Neural cell (in vitro differentiated cells): ENCODE results near the gene OPRL1.

Source experiments
- EP300 ChIP-seq: fragments of 450-650 bp; conservative IDR thresholded peaks from 2 replicates; pipeline ENCODE4 v1.6.1; 2014; ENCODE audit warnings: antibody characterized with exemption, mild to moderate bottlenecking, moderate library complexity; ENCODE audit not compliant: poor library complexity, severe bottlenecking
- EZH2 ChIP-seq: fragments of 200-600, 300-800 bp; shearing (Covaris generic), sonication (generic); IDR thresholded peaks from 2 replicates; pipeline ENCODE4 v1.6.1; 2014; ENCODE audit warnings: antibody characterized with exemption, low read length, borderline replicate concordance, mild to moderate bottlenecking; ENCODE audit not compliant: insufficient read depth, poor library complexity, severe bottlenecking
- POLR2AphosphoS5 ChIP-seq: IDR thresholded peaks from 2 replicates; pipeline ENCODE4 v1.6.1; 2012
- RAD21 ChIP-seq: fragments of 450-650 bp; conservative IDR thresholded peaks from 2 replicates; pipeline ENCODE4 v1.6.1; 2014; ENCODE audit warnings: antibody characterized with exemption, mild to moderate bottlenecking, moderate library complexity
- SMC3 ChIP-seq: fragments of 450-650 bp; conservative IDR thresholded peaks from 2 replicates; pipeline ENCODE4 v1.6.1; 2014; ENCODE audit warnings: antibody characterized with exemption, mild to moderate bottlenecking, moderate library complexity; ENCODE audit not compliant: poor library complexity
- TAF1 ChIP-seq: IDR thresholded peaks from 2 replicates; pipeline ENCODE4 v1.6.1; 2012; ENCODE audit warnings: low read depth
- TF ChIP-seq, protein P1 (sequence below): IDR thresholded peaks from 2 replicates; pipeline ENCODE4 v1.6.1; 2012; ENCODE audit warnings: borderline replicate concordance
- TF ChIP-seq, protein P2 (sequence below): fragments of 450-650 bp; IDR thresholded peaks from 2 replicates; pipeline ENCODE4 v1.5.1; 2014; ENCODE audit warnings: antibody characterized with exemption, mild to moderate bottlenecking, moderate library complexity; ENCODE audit not compliant: poor library complexity, severe bottlenecking

DNA sequence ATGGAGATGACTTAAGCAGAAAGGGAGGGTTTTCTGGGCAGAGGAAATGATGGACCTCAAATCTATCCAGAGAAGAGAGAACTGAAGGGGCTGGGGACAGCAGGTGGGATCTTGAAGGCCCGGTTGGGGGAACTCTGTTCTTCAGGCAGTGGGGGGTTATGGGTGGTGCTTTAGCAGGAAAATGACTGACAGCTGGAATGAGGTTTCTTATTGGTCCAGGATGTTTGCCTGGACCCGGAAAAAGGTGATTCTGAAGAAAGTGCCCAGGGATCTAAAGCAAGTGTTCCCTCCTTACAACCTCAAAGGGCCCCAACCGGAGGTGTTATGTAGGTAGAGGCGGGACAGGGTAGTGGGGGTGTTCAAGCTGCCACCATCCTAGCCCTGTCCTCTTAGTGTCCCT is 15.6 kb downstream of the OPRL1 start:
- TF ChIP-seq POLR2AphosphoS5 = no peak
- TF ChIP-seq SMC3 = no peak
- TF ChIP-seq, protein P1, sequence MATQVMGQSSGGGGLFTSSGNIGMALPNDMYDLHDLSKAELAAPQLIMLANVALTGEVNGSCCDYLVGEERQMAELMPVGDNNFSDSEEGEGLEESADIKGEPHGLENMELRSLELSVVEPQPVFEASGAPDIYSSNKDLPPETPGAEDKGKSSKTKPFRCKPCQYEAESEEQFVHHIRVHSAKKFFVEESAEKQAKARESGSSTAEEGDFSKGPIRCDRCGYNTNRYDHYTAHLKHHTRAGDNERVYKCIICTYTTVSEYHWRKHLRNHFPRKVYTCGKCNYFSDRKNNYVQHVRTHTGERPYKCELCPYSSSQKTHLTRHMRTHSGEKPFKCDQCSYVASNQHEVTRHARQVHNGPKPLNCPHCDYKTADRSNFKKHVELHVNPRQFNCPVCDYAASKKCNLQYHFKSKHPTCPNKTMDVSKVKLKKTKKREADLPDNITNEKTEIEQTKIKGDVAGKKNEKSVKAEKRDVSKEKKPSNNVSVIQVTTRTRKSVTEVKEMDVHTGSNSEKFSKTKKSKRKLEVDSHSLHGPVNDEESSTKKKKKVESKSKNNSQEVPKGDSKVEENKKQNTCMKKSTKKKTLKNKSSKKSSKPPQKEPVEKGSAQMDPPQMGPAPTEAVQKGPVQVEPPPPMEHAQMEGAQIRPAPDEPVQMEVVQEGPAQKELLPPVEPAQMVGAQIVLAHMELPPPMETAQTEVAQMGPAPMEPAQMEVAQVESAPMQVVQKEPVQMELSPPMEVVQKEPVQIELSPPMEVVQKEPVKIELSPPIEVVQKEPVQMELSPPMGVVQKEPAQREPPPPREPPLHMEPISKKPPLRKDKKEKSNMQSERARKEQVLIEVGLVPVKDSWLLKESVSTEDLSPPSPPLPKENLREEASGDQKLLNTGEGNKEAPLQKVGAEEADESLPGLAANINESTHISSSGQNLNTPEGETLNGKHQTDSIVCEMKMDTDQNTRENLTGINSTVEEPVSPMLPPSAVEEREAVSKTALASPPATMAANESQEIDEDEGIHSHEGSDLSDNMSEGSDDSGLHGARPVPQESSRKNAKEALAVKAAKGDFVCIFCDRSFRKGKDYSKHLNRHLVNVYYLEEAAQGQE = no peak
- no peak for TF ChIP-seq EP300
- no peak for TF ChIP-seq TAF1
- TF ChIP-seq, protein P2, sequence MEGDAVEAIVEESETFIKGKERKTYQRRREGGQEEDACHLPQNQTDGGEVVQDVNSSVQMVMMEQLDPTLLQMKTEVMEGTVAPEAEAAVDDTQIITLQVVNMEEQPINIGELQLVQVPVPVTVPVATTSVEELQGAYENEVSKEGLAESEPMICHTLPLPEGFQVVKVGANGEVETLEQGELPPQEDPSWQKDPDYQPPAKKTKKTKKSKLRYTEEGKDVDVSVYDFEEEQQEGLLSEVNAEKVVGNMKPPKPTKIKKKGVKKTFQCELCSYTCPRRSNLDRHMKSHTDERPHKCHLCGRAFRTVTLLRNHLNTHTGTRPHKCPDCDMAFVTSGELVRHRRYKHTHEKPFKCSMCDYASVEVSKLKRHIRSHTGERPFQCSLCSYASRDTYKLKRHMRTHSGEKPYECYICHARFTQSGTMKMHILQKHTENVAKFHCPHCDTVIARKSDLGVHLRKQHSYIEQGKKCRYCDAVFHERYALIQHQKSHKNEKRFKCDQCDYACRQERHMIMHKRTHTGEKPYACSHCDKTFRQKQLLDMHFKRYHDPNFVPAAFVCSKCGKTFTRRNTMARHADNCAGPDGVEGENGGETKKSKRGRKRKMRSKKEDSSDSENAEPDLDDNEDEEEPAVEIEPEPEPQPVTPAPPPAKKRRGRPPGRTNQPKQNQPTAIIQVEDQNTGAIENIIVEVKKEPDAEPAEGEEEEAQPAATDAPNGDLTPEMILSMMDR = no peak
- TF ChIP-seq EZH2 = no peak
- TF ChIP-seq RAD21 = no peak
